ENCODE results near the gene SFMBT1. TPM values are rescaled to one million over a fixed set of nuclear protein-coding genes. Genes with fewer than 3 reads are reported as not detected.

SFMBT1 gene
- total RNA-seq, 2 donors from 2014 or later = 6.9 to 17.6 TPM

DNA sequence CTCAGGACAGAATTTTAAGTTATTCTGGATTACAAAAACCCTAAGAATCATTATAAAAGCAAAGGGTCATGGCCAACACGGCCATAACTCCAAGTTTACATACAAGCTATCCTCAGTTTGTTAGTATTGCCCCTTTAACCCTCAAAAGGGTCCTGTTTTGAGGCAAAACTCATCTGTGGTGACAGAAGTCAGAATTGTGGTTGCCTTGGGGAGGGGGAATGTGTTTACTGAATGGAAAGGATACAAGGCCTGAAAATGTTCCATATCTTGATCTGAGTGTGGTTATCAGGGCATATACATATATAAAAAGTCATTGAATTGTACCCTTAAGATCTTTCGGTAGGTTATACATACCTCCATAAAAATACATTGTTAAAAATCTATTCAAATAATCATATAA, 2.1 kb downstream of the SFMBT1 start:
- no peaks in the 10 kb centered on the region for H3K27me3 ChIP-seq
- no peak for TF ChIP-seq POLR2A (IDR thresholded peaks at IDR 0.05)
- TF ChIP-seq, protein P1, sequence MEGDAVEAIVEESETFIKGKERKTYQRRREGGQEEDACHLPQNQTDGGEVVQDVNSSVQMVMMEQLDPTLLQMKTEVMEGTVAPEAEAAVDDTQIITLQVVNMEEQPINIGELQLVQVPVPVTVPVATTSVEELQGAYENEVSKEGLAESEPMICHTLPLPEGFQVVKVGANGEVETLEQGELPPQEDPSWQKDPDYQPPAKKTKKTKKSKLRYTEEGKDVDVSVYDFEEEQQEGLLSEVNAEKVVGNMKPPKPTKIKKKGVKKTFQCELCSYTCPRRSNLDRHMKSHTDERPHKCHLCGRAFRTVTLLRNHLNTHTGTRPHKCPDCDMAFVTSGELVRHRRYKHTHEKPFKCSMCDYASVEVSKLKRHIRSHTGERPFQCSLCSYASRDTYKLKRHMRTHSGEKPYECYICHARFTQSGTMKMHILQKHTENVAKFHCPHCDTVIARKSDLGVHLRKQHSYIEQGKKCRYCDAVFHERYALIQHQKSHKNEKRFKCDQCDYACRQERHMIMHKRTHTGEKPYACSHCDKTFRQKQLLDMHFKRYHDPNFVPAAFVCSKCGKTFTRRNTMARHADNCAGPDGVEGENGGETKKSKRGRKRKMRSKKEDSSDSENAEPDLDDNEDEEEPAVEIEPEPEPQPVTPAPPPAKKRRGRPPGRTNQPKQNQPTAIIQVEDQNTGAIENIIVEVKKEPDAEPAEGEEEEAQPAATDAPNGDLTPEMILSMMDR (IDR thresholded peaks at IDR 0.05) = no peak
- no peaks in the 10 kb centered on the region for H3K9me3 ChIP-seq
- intact Hi-C loops (cut with DNase I) = no loop called here
- WGBS, 2 donors = 51 to 63% methylated on average over 2 of the region's 2 CpGs
- DNase-seq (no peak), ATAC-seq (no peak)
- H3K4me1 ChIP-seq = peaks cover 55% of the 10 kb centered on the region
- H3K27ac ChIP-seq = peak overlapping the region in 3 of 4 donors; percentile 90 to 95 (median 93)
- H3K36me3 ChIP-seq (replicated peaks in 1 of 2; ENCODE audit: insufficient read depth in 1 of 2, low read depth in 2 of 2) = no peaks in the 10 kb centered on the region
- H3K4me3 ChIP-seq = no peak overlapping the region

DNA sequence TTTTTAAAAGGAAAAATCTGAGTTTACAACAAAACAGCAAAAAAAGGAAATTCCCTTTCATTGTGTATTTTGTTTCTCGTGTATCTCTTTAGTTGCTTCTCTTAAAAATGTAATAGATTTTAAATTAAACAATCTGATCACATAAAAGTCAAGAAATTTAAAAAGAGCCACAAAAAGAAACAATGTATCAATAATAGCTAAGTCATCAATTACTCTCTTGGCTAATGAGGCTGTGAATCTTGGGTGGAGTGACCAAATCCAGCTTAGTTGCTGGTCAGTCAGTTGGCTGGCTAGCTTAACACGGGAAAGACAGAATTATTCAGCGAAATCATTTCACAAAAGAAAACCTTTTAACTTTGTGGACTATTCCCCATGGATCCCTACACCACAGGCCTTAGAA, 3.2 kb downstream of the SFMBT1 start:
- no peak overlapping the region for H3K4me3 ChIP-seq
- no peak for ATAC-seq
- no peak for TF ChIP-seq POLR2A (IDR thresholded peaks at IDR 0.05)
- TF ChIP-seq, protein P1 (IDR thresholded peaks at IDR 0.05) = no peak
- no peaks in the 10 kb centered on the region for H3K9me3 ChIP-seq
- intact Hi-C loops (cut with DNase I) = no loop called here
- peaks cover 66% of the 10 kb centered on the region for H3K4me1 ChIP-seq
- H3K27ac ChIP-seq = no peak overlapping the region
- no peak for DNase-seq
- H3K36me3 ChIP-seq (replicated peaks in 1 of 2; ENCODE audit: insufficient read depth in 1 of 2, low read depth in 2 of 2) = no peaks in the 10 kb centered on the region
- no peaks in the 10 kb centered on the region for H3K27me3 ChIP-seq
- 77 to 81% methylated on average over 3 of the region's 3 CpGs for WGBS, 2 donors

DNA sequence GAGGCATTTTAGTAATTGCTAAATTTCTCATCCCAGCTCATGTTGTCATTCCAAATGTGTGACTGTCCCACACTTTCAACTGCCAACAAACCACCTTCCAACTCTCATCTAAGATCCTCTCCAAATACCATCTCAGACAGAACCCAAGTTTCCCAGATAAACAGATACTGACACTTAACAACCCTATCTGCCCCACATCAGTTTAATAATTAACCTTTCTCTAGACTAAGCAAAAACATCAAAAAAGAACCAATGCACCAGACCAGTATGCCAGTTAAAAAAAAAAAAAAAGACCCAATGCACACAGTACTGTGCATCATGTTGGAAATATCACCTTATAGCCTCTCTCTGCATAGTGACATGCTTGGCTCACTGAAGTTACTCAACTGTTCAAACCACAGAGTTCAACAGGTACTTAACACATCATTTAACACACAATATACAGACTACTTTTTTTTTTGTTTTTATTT, 5.5 kb downstream of the SFMBT1 start:
- TF ChIP-seq, protein P1 (IDR thresholded peaks at IDR 0.05) = no peak
- TF ChIP-seq POLR2A (IDR thresholded peaks at IDR 0.05) = no peak
- no peak overlapping the region for H3K27ac ChIP-seq
- no peaks in the 10 kb centered on the region for H3K9me3 ChIP-seq
- no peak for ATAC-seq
- intact Hi-C loops (cut with DNase I) = no loop called here
- no peak for DNase-seq
- no peaks in the 10 kb centered on the region for H3K27me3 ChIP-seq
- peaks cover 57% of the 10 kb centered on the region for H3K4me1 ChIP-seq
- H3K36me3 ChIP-seq (replicated peaks in 1 of 2; ENCODE audit: insufficient read depth in 1 of 2, low read depth in 2 of 2) = no peaks in the 10 kb centered on the region
- H3K4me3 ChIP-seq = no peak overlapping the region

DNA sequence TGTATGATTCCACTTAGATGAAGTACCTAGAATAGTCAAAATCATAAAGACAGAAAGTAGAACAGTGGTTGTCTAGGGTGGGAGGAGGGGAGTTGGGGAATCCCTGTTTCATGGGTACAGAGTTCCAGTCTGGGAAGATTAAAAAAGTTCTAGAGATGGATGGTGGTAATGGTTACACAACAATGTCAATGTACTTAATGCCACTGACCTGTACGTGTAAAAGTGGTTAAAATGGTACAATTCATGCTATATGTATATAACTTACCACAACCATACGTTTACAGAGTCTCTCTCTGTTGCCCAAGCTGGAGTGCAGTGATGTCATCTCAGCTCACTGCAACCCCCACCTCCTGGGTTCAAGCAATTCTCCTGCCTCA, 6.5 kb downstream of the SFMBT1 start:
- no peak for TF ChIP-seq POLR2A (IDR thresholded peaks at IDR 0.05)
- TF ChIP-seq, protein P1 (IDR thresholded peaks at IDR 0.05) = no peak
- DNase-seq = no peak
- 77 to 81% methylated on average over 2 of the region's 2 CpGs for WGBS, 2 donors
- ATAC-seq = no peak
- intact Hi-C loops (cut with DNase I) = no loop called here
- Histone ChIP-seq H3K4me1 (peaks cover 62% of the 10 kb centered on the region), H3K4me3 (no peak overlapping the region), H3K9me3 (no peaks in the 10 kb centered on the region), H3K27me3 (no peaks in the 10 kb centered on the region), H3K27ac (peak overlapping the region in 2 of 4 donors; percentile 48 to 52), H3K36me3 (replicated peaks in 1 of 2; ENCODE audit: insufficient read depth in 1 of 2, low read depth in 2 of 2) (no peaks in the 10 kb centered on the region)

DNA sequence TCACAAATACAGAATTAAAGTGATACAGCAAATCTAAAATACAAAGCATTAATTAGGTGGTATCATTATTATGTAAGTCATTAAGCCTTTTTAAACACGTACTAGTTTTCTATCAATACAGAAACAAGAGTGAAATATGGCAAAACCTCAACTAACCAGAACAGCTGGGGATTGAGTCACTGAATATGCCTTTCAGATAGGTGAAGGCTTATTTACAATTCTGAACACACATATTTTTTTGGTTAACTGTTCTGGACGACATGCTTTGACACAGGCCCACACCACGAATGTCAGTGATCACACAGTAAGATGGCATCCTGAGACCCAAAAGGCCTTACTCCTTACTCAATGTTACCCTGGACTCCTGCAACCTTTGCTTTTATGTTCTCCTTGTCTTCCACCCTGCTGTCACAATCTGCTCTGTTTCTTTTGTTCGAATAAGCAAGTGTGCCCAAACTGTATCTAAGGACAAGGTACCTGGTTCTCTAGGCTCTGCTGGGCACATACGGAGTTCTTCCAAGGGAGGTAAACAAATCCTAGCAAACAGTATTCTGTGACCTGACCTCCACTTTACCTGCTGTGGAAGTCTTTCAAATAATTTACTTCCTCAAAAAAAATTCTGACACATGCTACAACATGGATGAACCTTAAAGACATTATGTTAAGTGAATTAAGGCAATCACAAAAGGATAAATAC, 7.0 kb downstream of the SFMBT1 start:
- DNase-seq (no peak), ATAC-seq (peak; percentile 42)
- no peak for TF ChIP-seq POLR2A (IDR thresholded peaks at IDR 0.05)
- TF ChIP-seq, protein P1 (IDR thresholded peaks at IDR 0.05) = no peak
- H3K27me3 ChIP-seq = no peaks in the 10 kb centered on the region
- H3K4me3 ChIP-seq = no peak overlapping the region
- H3K27ac ChIP-seq = peak overlapping the region; percentile 27 to 52 (median 40)
- no peaks in the 10 kb centered on the region for H3K36me3 ChIP-seq (replicated peaks in 1 of 2; ENCODE audit: insufficient read depth in 1 of 2, low read depth in 2 of 2)
- WGBS, 2 donors = 23 to 34% methylated on average over 5 of the region's 5 CpGs
- peaks cover 56% of the 10 kb centered on the region for H3K4me1 ChIP-seq
- no peaks in the 10 kb centered on the region for H3K9me3 ChIP-seq
- intact Hi-C loops (cut with DNase I) = no loop called here
